ENCODE measurements around the gene NAA80.
A peak's percentile ranks its signal among the peaks of the same experiment; 100 is the strongest.

Gene NAA80, protein sequence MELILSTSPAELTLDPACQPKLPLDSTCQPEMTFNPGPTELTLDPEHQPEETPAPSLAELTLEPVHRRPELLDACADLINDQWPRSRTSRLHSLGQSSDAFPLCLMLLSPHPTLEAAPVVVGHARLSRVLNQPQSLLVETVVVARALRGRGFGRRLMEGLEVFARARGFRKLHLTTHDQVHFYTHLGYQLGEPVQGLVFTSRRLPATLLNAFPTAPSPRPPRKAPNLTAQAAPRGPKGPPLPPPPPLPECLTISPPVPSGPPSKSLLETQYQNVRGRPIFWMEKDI

DNA sequence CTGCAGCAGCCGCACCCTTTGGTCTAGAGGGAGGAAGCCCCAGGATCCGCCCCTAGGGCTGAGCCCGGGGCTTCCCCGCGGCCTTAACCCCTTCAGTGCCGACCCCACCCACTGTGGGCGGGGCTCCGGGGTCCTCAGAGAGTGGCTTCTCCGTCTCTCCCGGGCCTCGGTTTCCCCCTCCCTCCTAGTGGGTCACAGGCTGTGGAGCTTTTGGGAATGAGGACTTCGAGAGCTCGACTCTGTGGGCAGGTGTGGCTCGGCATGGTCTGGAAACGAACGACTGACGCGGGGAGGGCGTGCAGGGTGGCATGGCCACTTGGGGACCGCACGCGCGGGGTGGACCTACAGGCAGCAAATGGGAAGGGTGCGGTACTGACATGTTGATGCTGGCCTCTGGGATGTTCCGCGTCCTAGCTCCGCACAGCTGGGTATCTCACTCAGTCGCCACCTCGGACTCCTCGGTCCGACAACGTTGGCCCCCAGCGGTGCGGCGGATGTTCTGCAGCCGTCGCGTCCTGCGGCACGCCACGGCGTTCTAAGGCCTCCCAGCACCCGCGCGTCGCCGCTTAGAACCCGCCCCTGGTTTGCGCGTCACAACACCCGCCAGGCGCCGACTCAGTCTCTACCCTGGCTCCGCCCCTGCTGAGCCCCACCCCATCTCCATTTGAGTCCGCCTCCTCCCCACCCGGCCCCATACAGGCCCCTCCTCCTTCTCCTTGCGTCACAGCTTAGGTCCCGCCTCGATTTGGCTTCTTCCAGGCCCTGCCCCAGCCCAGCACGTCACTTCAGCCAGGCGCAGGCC lies at the start of gene NAA80, which contains the start of gene HYAL3:
NAA80 (minus strand) TSS at position 570 of the 802 bp plus-strand sequence. CDS start 1,942 bp downstream, outside the sequence.
HYAL3 (minus strand) TSS at position 570 of the 802 bp plus-strand sequence. CDS start 3,803 bp downstream, outside the sequence.
- DNase-seq = peak; percentile 100

DNA sequence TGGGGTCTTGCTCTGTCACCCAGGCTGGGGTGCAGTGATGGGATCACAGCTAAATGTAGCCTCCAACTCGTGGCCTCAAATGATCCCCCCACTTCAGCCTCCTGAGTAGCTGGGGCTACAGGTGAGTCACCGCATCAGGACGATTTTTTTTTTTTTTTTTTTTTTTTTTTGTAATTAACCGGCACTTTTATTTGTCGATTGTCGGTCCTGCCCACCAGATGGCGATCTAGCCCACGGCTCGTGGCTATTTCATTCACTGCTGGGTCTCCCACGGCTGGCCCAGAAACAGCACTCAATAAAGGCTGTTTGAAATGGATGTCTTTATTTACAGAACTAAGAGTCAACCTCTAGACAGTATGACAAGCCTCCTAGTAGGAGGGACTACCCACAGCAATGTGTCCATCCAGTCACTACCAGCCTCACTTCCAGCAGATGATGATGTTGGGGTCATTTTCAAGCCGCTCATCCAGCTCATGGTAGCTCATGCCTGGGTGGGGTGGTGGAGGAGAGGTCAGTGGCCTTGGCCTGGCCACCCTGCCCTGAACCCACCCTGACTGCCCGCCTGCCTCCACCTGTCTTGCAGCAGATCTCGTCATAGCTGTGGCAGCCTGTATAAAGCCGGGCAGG lies 48.1 kb upstream of the NAA80 start:
- peak; percentile 89 for DNase-seq

DNA sequence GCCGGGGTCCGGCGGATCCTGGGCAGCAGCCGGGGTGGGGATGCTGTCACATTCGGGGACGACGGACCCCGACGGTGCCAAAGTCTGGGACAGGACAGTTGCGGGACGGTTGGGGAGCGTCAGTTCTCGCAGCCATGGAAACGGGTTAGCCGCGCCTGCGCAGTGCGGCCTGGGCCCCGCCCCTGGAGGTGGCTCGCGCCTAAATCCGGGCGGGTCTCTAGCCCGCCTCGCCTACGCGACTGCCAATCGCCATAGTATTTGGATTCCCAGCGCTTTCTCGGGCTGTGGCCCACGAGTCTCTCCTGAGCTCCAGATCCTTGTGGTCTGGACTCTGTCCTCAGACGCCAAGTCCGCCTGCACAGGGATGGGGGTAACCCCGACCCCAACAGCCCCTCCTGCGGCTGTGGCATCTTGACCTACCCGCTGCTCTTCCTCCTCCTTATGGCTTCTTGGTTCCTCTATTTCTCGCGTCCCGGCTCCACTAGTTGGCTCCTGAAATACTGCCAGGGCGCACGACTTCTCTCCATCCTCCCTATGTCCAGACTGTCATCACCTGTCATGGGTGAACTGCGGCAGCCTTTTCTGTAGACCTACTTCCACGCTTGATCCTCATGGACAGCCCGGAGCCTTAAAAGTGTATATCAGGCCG lies 46.5 kb upstream of the NAA80 start, which contains the start of gene ZMYND10:
ZMYND10 (minus strand) TSS at position 147 of the 649 bp plus-strand sequence. CDS start 153 bp downstream, outside the sequence.
- DNase-seq = peak; percentile 79

DNA sequence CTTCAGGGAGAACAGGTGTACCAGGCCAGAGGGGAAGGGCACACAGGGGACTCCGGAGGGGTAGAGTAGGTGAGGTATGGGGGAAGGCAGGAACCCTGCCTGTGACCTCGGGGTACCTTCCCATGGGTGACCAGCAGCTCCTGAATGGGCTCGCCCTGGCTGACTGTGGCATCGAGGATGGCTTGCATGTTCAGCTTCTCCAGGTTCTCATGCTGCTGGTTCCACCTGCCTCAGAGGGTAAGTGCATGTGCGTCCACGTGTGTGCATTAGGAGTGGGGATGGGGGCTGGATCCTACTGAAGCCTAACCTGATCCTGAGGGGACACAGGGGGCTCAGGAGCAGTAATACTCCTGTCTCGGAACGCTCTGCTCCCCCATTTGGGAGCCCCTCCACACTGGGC lies 45.8 kb upstream of the NAA80 start:
- DNase-seq = no peak

DNA sequence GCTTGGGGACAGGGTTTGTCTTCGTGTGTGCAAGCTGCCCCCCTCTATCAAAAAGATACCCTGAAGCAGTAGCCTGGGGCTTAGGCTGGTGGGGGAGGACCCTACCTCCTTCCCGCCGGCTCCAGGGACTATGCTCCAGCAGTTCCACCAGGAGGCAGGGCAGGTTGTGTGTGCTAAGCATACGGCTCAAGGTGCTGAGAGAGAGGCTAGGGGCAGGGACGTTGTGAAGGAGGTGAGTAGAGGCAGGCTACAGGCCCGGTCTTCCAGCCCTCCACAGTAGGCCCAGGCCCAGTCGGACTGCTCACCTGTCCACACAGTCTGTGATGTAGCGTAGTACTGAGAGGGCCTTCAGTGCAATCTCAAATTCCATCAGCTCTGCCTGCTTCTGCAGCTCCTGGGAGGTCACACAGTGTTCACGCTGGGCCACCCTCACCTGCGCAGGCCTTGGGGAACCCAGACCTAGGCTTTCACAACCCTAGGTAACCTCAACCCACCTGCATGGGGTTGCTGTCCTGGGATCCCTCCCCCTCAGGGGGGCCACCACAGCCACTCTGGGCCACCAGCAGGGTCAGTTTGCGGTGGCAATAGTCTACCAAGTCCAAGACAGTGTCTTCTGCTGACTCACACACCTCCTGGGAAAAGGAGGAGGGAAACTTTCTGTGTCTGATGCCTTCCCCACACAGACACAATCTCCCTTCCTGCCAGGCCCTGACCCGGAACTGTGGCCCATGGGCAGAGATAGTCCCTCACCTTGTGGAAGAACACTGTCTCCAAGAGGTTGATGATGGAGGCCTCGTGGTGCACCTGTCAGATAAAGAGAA lies 43.8 kb upstream of the NAA80 start:
- DNase-seq = no peak

DNA sequence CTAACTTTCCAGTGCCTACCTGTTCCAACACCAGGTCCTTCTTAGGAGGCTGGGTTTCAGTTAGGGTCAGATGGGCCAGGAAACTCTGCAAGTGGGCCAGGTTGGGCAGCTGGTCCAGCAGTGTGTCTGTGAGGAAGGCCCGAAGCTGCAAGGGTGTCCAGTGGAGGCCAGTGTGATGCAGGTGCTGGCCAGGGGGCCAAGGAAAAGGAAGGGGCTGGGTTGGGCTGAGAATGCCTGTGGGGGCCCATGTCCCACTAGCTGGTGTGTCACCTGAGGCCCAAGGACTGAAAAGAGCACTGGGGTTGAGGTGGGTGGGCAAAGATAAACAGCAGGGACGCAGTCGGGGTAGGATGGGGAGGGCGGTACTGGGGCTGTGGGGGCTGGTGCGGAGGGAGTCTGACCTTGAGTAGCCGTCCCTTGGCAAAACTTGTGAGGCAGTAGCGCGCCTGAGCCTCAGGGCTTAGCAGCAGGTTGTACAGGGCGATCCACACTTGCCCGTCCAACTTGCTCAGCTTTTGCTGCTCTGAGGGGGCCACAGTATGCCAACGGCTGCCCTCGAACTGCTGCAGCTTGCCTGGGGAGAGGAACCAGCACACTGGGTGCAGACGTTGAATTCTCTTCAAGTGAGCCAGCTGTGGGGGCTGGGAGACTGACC lies 42.9 kb upstream of the NAA80 start:
- no peak for DNase-seq

DNA sequence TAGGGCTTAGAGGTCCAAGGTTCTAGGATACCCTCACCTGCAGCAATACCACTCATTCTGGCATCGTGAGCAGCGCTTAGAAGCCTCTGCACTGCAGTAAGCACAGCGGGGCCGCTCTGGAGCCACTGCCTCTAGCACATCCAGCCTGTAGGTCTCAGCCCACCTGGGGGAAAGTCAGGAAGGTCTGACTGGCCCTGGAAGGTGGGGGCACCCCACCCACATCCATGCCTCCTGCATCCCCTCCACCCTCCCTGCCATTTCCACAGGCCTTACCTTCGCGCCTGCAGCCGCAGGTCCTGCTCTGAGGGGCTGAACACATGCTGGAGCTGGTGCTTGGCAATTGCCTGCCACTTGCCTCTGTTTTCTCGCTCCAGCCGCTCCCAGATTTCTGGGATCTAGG lies 42.3 kb upstream of the NAA80 start:
- no peak for DNase-seq

DNA sequence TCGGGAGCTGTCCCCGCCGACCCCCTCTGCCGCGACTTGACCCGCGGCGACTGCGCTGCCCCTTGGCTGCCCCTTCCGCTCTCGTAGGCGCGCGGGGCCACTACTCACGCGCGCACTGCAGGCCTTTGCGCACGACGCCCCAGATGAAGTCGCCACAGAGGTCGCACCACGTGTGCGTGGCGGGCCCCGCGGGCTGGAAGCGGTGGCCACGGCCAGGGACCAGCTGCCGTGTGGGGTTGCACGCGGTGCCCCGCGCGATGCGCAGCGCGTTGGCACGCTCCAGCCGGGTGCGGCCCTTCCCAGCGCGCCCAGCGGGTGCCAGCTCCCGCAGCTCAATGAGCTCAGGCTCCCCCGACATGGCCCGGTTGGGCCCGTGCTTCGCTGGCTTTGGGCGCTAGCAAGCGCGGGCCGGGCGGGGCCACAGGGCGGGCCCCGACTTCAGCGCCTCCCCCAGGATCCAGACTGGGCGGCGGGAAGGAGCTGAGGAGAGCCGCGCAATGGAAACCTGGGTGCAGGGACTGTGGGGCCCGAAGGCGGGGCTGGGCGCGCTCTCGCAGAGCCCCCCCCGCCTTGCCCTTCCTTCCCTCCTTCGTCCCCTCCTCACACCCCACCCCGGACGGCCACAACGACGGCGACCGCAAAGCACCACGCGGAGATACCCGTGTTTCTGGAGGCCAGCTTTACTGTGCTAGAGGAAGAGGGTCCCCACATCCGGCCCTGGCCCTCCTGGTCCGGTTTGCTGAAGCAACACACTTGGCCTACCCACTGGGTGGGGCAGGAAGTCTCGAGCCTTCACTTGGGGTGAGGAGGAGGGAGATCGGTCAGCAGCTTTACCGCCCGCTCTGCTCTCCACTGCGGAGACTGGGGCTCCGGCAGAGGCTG lies 41.5 kb upstream of the NAA80 start, which contains the start of gene RASSF1:
RASSF1 (minus strand) TSS at position 389 of the 882 bp plus-strand sequence; CDS start at position 358, 31 bp downstream.
- DNase-seq = peak; percentile 80

DNA sequence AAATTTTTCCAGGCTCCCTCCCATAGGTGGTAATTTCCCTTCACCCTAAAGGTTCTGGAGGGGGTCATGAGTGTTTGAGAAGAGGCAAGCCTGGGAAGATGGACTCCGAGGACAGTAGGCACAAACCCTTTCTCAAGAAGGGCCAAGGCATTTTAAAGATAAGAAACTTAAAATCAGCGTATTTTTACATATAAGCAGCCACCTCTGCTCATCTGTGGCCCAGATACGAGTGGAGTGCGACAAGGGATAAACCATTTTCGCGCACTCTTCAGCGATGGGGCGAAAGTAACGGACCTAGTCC lies 40.9 kb upstream of the NAA80 start:
- no peak for DNase-seq

DNA sequence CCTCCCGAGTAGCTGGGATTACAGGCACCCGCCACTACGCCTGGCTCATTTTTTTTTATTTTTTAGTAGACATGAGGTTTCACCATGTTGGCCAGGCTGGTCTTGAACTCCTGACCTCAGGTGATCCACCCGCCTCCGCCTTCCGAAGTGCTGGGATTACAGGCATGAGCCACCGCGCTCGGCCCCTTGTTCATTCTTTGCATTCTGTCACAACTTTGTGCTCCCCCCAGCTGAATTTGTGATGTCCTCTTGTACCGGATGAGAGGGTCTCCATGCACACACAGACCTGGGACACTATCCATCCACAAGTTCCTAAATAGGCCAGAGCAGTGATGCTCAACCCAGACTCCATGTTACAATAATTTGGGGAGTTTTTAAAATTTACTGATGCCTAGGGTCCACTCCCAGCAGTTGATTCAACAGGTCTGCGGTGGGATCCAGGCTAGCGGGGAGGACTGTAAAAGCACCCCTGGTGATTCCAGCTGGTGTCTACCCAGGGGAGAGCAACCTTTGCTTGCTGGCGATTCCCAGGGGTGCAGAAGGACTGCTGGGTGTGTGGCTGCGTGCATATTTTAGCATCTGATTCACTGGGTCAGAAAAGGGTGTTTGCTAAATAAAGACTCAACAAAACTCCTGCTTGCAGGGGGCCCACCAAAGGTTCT lies 40.4 kb upstream of the NAA80 start:
- no peak for DNase-seq

DNA sequence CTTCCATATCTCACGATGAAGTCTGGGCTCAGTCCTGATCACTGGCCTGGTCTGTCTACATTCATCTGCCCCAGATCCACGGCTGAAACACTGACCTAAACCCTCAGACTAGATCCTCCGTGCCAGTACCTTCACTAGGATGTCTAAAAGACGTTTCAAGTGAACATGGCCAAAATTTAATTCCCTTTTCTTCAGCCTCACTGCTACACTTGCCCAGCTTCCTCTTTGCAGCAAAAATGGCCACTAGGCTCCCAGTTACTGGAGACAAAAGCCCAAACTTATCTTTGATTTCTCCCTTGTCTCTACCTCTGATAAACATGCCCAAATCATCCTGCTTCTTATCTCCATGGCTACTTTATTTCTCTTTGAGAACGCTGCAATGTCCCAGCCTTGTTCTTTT lies 39.8 kb upstream of the NAA80 start:
- no peak for DNase-seq

DNA sequence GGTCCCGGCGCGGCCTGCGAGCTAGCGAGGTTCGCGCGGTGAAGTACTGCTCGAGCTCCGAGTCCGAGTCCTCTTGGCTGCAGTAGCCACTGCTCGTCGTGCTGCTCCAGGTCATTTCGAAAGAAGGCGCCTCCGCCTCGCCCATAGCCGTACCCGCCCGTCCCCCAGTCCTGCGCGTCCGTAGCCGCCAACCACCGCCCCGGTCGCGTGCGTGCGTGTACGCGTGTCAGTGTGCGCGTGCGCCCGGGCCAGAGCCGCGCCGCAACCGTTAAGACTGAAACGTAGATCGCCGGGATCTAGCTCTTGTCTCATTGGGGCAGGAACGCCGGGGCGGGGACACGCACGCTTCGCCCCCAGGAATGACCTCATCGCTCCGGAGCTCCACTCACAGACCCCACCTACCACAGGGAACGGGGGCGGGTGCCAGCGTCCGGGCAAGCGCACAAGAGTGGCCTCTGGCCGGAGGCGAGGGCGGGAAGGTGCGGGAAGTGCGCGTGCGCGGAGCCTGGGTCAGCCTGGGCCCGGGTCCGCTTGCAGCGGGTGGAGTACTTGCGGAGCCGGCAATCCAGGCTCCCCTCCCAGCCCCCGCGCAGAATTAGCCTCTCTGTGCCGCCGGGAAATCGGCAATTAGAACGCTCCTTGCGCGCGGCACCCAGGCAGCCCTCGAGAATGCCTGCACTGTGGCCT lies 38.1 kb upstream of the NAA80 start:
- peak; percentile 96 for DNase-seq

DNA sequence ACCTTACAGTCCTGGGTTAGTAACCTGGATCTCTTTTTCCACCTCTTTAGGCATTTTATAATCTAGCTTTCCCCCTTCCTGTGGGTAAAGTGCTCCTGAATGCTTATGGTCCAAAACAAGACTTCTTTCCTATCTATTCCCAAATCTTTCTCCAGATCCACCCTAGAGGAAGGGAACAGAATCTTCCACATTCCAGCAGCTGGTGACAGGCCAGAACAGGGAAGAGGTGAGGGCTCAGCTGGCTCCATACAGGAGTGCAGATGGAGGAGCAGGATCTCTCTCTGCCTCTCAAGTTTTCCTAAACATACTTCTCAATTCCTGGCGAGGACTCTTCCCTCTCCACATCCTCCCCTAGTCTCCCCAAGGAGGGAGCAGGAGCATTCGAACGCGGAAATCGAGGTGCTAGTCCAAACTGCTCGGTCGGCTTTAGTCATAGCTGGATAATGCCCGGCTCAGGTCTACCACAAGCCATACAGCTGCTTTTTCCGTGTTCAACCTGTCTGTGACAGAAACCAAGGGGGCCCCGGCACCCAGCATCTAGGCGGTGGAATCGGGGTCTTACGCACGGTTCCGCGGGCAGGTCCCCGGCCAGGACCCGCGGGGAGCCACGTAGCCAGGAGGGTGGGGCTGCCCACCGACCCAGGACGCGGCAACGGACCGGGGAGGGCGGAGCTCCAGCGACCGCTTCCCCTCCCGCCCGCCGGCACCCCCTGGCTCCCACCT lies 37.4 kb upstream of the NAA80 start:
- no peak for DNase-seq

DNA sequence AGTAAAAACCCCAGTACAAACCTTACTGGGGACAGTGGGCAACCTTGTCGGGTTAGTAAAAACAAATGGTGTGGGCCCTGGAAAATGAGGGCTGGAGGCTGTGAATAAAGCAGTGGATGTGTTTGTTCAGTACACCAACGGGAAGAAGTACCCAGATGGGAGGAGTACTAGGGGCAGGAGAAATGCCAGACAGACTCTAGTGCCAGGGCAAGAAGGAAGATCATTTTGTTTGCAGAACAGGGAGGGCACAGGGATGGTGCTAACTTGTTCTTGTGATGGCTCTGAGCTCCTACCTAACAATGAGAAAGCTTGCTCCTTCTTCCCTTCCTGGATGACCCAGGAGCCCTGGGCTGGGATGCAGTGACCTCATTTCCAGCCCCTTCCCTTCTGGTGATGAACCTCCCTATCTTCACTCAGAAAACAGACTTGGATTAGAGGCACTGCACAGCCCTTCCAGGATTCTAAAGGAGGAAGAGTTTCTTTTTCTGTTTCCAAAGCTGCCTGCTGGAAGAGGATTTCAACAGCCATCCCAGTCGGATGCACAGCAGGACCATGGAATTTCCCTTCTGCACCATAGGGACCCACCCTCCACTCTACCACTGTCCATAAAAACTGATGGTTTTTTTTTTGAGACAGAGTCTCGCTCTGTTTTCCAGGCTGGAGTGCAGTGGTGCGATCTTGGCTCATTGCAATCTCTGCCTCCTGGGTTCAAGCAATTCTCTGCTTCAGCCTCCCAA lies 35.3 kb upstream of the NAA80 start:
- DNase-seq = no peak

DNA sequence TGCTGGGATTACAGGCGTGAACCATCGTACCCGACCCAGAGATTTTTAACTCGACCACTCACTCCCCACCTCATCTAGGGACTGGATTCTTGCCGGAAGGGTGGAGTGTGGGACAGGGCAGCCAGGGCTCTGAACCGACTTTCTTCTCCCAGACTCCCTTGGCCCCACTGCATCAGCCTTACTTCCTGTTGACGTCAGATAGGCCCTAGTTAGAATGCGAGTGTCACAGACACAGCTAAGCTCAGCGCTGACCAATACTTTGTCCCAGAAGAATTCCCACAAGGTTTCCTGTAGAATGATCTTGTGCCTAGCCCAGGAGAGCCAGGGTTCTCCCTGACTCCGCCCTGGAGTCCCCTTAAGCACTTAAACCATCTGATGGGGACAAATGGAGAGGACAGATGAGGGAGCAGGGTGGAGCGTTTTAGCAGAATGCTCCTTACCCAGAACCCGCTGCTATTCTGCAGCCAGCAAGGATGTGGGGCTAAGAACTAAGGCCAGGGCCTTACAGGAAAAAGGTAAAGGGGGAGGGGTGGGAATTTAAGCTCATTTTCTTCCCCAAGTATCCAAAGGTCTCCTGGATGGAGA lies 34.6 kb upstream of the NAA80 start:
- peak; percentile 40 for DNase-seq

DNA sequence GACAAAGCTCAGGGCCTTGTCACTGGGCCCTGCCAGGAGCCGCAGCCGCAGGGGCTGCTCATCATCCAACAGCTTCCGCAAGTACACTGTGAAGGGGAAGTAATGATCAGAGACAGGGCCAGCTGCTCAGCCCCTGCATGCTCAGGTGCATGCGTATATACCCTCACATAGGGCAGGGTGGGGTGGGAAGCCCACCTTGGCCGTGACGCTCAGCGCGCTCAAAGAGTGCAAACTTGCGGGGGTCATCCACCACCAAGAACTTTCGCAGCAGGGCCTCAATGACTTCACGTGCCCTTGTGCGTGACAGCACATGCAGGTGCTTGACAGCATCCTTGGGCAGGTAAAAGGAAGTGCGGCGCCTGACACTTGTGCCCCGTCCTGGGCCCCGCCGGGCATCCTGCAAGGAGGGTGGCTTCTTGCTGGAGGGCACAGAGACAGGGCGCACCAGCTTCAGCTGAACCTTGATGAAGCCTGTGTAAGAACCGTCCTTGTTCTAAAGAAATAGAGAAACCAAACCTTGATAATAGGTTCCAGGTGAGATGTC lies 32.2 kb upstream of the NAA80 start:
- DNase-seq = no peak

DNA sequence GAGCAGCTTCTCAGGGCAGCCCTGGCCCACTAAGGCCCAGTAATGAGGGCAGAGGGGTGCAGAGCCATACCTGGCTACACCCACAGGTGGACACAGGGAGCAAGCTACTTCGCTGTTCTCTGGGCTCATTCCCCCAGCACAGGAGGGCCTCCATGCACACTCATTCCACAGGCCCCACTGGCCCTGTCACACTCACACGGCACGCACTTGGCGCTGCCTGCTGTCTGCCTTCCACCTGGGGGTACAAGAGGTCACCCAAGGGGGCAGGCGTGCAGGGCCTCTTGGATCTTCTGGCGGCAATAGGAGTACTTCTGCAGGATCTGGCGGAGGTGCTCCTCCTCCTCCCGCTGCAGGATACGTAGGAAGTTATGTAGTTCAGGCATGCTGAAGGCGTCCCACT lies 31.1 kb upstream of the NAA80 start:
- no peak for DNase-seq
